Activated T-helper 2 cell treated with anti-CD3 and anti-CD28 coated beads, Interferon-gamma antibody, Interleukin-2, Interleukin-4, amounts not matched to agents 10 μg/mL and 5 μg/mL and 100 μg/mL, durations not matched to agents 14 hours and 24 hours and 36 hours (primary cell): Measurements from ENCODE around the gene EBF3. TPM values are rescaled to one million over a fixed set of nuclear protein-coding genes. Genes with fewer than 3 reads are reported as not detected.

ENCODE experiments used
- DNase-seq: peaks from one replicate; pipeline ENCODE4 v3.0.0; 2021; ENCODE audit warnings: low spot score
- H3K27ac Mint-ChIP-seq: one replicate; pipeline ENCODE4 v1.8.0; 2021; ENCODE audit warnings: mixed read lengths
- H3K27me3 Mint-ChIP-seq: one replicate; pipeline ENCODE4 v1.8.0; 2021; ENCODE audit warnings: low read depth, mixed read lengths
- H3K36me3 Mint-ChIP-seq: one replicate; pipeline ENCODE4 v1.8.0; 2021; ENCODE audit warnings: low read depth, mixed read lengths
- H3K4me1 Mint-ChIP-seq: one replicate; pipeline ENCODE4 v1.8.0; 2021; ENCODE audit warnings: low read depth, mixed read lengths
- H3K4me3 Mint-ChIP-seq: one replicate; pipeline ENCODE4 v1.8.0; 2021; ENCODE audit warnings: low read depth, mild to moderate bottlenecking, moderate library complexity, mixed read lengths
- H3K9me3 Mint-ChIP-seq: one replicate; pipeline ENCODE4 v1.8.0; 2021; ENCODE audit warnings: mixed read lengths
- intact Hi-C: fragments of 100-400 bp; cut with micrococcal nuclease; formaldehyde crosslinking; loops from one replicate; pipeline ENCODE4 v1.15.1; 2023
- total RNA-seq: library from RNA; stranded (reverse); gene quantifications from 2 replicates; pipeline ENCODE4 v1.2.3, GENCODE V29; 2022

Gene EBF3
- total RNA-seq, 1 donor from 2014 or later = not detected

DNA sequence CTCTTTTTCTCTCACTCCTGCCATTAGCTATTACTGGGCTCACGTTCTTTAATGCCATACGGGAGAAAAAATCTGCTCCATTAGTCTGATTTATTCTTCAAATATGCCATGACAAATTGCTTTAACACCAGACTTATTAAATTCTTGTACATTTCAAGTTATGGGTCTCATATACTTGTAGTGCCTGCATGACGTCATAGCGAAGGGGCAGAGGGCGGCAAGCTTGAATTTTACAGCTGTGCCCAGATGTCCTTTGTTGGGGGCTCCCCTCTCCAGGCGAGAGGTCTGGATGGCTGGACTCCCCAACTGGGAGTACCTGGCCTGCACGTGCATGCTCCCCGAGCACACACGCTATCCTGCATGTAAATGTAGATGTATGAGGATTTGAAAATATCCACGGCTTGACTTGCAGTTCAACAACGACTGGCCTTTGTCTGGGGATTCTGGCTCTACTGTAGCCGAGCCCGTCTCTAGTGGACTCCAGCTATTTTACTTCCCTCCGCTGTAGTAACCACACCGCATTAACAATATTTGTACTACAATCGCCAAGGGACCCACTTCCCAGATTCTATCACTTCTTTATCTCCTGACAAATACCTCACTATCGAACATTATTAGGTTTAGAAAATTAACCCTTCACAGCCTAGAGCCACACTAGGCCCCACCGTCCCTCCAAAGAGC is 79.5 kb downstream of the EBF3 start:
- DNase-seq = no peak
- Mint-ChIP-seq H3K27ac (no peak overlapping the region), H3K9me3 (no peaks in the 10 kb centered on the region), H3K4me1 (no peaks in the 10 kb centered on the region), H3K4me3 (no peak overlapping the region), H3K36me3 (no peaks in the 10 kb centered on the region), H3K27me3 (no peaks in the 10 kb centered on the region)
- intact Hi-C loops = no loop called here

DNA sequence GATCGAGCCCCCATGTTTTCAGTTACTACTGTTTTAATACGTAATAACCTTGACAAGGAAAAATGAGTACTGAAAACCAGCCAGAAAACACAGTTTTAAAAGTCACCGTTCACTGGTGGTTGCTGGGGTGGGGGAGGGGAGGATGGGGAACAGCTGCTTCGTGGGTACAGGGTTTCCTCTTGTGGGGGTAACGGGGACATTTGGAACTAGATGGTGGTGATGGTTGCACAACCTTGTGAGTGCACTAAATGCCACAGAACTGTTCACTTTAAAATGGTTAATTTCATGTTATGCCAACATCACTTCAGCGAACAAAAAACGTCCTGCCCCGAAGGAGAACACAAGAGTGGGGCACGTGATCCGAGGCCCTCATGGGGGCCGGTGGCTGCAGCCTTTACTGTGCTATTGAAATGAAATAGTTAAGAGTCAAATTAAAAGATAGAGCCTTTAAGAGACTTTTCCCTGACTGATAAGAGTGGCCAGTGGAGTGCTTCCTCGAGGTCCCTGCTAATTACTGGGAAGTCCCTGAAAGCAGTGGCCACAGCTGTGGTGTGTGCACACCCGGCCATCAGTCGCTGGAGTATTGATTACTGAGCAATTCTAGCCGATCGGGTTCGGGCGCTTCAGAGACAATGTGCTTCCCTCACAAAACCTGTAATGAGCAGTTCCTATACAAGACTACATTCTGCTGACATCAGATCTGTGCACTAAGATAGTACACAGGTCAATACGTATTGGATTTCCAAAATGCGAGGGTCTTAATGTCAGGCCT is 80.3 kb downstream of the EBF3 start:
- Mint-ChIP-seq H3K27me3 (no peaks in the 10 kb centered on the region), H3K4me3 (no peak overlapping the region), H3K4me1 (no peaks in the 10 kb centered on the region), H3K27ac (no peak overlapping the region), H3K36me3 (no peaks in the 10 kb centered on the region), H3K9me3 (no peaks in the 10 kb centered on the region)
- DNase-seq = no peak
- intact Hi-C loops = no loop called here

DNA sequence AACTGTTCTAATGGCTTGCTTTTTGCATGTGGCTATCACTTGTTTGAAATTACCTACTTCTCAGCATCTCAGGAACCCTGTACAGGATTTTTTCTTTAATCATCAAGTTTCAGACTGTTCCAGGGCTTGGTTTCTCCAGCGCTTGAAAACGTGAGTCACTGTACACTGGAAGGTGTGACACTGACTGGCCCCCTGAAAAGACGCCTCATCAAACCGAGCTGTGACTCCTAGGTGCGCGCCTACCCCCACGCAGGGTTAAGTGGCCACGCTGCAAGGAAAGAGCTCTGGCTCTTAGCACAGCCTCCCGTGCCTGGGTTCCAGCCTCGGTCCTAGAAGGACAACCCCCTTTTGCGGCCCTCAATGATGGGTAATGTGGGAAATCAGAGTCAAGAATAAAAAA is 81.0 kb downstream of the EBF3 start:
- H3K27me3 Mint-ChIP-seq = no peaks in the 10 kb centered on the region
- H3K36me3 Mint-ChIP-seq = no peaks in the 10 kb centered on the region
- no peaks in the 10 kb centered on the region for H3K4me1 Mint-ChIP-seq
- H3K9me3 Mint-ChIP-seq = no peaks in the 10 kb centered on the region
- intact Hi-C loops = no loop called here
- DNase-seq = no peak
- H3K27ac Mint-ChIP-seq = no peak overlapping the region
- no peak overlapping the region for H3K4me3 Mint-ChIP-seq

DNA sequence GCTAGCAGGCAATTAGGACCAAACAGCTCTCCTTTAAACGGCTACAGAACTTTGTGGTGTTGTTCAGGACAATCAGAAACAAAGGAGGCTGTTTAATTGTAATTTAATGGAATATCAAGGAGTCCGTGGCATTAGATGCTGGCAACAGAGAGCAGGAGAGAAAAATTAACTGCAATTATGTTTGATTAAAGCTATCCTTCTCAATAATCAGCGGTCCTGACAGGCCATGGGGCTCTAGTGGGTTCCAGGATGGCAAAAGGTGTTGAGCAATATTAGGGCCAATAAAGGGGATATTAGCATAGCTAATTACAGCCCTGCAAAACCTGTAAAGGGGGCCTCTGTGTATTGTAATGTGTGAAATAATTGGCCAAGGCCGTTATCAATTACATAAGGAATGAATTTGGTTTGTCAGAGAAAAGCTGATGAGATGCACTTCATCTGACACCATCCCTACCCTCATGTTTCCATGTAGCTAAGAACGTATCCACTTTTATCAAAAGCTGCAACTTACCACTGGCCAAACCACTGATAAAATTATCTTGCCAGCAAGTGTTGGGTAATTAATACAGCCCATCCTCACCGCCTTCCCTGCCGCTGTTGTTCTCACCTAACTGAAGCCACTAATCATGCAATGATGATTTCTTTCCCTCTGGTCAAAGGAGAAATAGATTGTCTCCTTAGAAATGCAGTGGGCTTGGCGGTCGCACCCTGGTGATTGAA is 81.6 kb downstream of the EBF3 start:
- H3K4me3 Mint-ChIP-seq = no peak overlapping the region
- no peaks in the 10 kb centered on the region for H3K36me3 Mint-ChIP-seq
- H3K4me1 Mint-ChIP-seq = no peaks in the 10 kb centered on the region
- DNase-seq = no peak
- no peak overlapping the region for H3K27ac Mint-ChIP-seq
- no peaks in the 10 kb centered on the region for H3K9me3 Mint-ChIP-seq
- no peaks in the 10 kb centered on the region for H3K27me3 Mint-ChIP-seq
- intact Hi-C loops = no loop called here

DNA sequence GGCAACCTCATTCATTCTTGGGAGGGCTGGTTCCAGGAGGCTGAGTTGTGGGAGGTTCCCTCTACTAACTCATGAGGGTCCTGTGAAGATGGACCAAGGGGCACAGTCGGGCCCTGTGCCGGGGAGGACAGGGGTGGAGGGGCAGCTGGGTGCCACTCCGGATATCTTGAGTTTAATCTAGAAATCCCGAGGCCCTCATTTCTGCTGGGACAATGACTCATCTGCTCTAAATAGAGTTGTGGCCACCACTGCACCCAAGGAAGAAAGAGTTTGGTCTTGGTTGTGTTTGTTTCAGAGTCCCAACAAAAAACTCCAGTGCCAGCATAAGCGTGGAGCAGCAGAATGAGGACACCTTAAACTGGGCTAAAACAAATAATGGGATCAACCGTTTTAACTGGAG is 82.4 kb downstream of the EBF3 start:
- Mint-ChIP-seq H3K27ac (no peak overlapping the region), H3K27me3 (no peaks in the 10 kb centered on the region), H3K9me3 (no peaks in the 10 kb centered on the region), H3K4me1 (no peaks in the 10 kb centered on the region), H3K4me3 (no peak overlapping the region), H3K36me3 (no peaks in the 10 kb centered on the region)
- no peak for DNase-seq
- intact Hi-C loops = no loop called here

DNA sequence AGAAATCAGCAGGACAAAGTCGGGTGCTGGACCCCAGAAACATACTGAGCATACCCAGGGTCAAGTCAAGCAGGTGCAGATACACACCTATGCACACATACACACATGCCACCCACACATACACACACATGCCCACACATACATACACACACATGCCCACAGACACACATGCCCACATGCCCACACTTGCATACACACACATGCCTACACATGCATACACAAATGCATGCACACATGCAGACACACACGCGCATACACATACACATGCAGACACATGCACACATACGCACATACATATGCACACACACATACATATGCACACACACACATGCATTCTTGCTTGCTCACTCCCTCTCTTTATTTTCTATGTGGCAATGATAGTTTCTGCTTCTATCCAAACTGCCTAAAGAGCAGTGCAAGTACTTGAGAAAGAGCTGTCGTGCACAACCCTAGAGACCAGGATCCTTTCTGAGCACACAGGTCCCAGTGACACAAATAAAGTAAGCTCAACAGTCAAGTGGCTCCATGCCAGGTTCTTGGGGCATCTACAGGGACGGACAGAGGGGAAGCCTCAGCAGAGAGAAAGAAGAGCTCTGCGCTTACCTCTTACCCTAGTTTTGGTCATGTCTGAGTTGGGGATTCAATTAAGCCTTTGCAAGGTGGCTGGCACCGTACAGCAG is 83.7 kb downstream of the EBF3 start:
- H3K36me3 Mint-ChIP-seq = no peaks in the 10 kb centered on the region
- no peak for DNase-seq
- H3K4me1 Mint-ChIP-seq = no peaks in the 10 kb centered on the region
- H3K9me3 Mint-ChIP-seq = no peaks in the 10 kb centered on the region
- no peaks in the 10 kb centered on the region for H3K27me3 Mint-ChIP-seq
- no peak overlapping the region for H3K4me3 Mint-ChIP-seq
- no peak overlapping the region for H3K27ac Mint-ChIP-seq
- intact Hi-C loops = no loop called here

DNA sequence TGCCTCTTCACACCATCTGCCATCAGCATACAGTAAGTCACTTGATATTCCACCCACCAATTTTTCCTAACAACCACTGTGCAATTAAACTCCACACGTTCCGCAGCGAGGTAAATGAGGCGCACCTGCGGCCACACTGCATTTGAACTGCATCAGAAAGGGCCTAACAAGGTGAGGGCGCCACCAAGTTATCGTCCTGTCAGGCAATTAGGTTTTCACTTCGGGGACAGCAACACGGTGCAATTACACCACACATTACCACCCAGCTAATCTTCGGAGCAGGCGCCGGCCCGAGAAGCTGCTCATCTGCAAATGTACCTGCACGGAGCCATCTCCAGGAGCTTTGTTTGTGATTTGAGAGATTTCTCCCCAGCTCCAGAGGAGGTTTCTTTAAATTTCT is 84.4 kb downstream of the EBF3 start:
- Mint-ChIP-seq H3K27ac (no peak overlapping the region), H3K4me3 (no peak overlapping the region), H3K4me1 (no peaks in the 10 kb centered on the region), H3K9me3 (no peaks in the 10 kb centered on the region), H3K36me3 (no peaks in the 10 kb centered on the region), H3K27me3 (no peaks in the 10 kb centered on the region)
- DNase-seq = no peak
- intact Hi-C loops = loop anchor here (5.0 kb wide), 1 partner anchor 248 kb away; no protein-coding TSS in a partner anchor

DNA sequence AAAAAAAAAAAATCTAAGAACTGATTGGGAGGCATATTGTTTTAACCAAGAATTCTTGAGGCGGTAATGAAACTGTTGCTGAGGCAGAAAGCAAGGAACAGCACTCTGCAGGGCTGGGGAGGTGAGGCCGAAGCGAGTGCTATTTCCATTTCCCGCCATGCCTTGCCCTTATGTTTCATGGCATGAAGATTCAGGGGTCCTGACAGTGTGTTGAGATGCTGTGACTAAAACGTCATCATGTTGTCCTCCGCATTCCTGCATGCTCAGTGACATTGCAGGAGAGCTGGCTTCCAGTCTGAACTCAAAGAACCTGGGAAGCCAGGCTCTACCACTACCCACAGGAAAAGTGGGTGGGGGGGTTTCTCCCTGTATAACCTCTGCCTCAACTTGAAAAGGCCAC is 85.2 kb downstream of the EBF3 start:
- no peak for DNase-seq
- no peak overlapping the region for H3K4me3 Mint-ChIP-seq
- no peaks in the 10 kb centered on the region for H3K9me3 Mint-ChIP-seq
- intact Hi-C loops = loop anchor here (5.0 kb wide), 1 partner anchor 248 kb away; no protein-coding TSS in a partner anchor
- H3K4me1 Mint-ChIP-seq = no peaks in the 10 kb centered on the region
- no peaks in the 10 kb centered on the region for H3K36me3 Mint-ChIP-seq
- H3K27me3 Mint-ChIP-seq = no peaks in the 10 kb centered on the region
- H3K27ac Mint-ChIP-seq = no peak overlapping the region

DNA sequence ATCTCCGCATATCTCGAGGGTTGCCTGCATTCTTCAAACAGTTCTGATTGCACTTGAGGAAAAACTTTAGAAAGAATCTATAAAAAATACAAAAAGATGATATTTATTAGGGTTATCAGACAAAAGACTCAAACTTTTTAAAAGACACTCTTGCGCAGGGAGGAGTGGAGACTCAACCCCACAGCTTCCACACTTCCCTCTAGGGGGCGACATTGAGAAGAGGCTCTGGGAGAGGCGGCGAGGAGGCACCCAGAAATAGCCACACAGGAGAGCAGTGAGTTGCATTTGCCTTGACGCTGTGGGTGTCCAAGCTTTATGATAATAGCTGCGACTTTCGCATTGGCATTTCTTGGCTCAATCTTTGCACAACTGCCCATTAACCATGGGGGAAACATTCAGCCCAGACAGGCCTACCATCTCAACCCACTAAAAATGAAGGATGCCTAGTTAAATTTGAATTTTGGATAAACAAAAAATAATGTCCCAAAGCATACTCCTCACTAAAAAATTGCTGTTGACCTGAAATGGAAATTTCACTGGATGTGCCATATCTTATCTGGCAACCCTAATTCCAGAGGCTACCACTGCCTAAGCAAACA is 86.2 kb downstream of the EBF3 start:
- no peaks in the 10 kb centered on the region for H3K27me3 Mint-ChIP-seq
- no peaks in the 10 kb centered on the region for H3K9me3 Mint-ChIP-seq
- no peaks in the 10 kb centered on the region for H3K36me3 Mint-ChIP-seq
- intact Hi-C loops = loop anchor here (5.0 kb wide), 1 partner anchor 249 kb away; no protein-coding TSS in a partner anchor
- no peak overlapping the region for H3K27ac Mint-ChIP-seq
- H3K4me1 Mint-ChIP-seq = no peaks in the 10 kb centered on the region
- no peak overlapping the region for H3K4me3 Mint-ChIP-seq
- DNase-seq = no peak

DNA sequence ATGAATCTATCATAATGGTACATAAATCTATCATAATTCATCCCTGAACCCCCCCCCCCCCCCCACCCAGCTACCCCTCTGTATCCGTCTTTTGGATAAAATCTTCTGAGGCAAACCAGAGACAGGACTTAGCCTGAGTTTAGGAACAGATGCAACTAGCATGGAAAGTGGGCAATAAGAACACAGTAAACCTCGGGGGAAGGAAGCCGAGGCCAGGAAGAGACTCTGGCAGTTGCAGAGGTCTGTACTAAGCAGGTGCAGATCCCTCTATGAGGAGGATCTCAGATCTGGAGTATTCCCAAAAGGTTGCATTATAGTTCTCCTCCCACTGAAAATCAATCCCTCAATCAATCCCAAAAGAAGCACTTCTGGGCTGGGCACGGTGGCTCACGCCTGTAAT is 87.2 kb downstream of the EBF3 start:
- no peak for DNase-seq
- no peak overlapping the region for H3K27ac Mint-ChIP-seq
- no peaks in the 10 kb centered on the region for H3K27me3 Mint-ChIP-seq
- intact Hi-C loops = loop anchor here (5.0 kb wide), 1 partner anchor 250 kb away; no protein-coding TSS in a partner anchor
- H3K9me3 Mint-ChIP-seq = no peaks in the 10 kb centered on the region
- no peak overlapping the region for H3K4me3 Mint-ChIP-seq
- no peaks in the 10 kb centered on the region for H3K4me1 Mint-ChIP-seq
- no peaks in the 10 kb centered on the region for H3K36me3 Mint-ChIP-seq

DNA sequence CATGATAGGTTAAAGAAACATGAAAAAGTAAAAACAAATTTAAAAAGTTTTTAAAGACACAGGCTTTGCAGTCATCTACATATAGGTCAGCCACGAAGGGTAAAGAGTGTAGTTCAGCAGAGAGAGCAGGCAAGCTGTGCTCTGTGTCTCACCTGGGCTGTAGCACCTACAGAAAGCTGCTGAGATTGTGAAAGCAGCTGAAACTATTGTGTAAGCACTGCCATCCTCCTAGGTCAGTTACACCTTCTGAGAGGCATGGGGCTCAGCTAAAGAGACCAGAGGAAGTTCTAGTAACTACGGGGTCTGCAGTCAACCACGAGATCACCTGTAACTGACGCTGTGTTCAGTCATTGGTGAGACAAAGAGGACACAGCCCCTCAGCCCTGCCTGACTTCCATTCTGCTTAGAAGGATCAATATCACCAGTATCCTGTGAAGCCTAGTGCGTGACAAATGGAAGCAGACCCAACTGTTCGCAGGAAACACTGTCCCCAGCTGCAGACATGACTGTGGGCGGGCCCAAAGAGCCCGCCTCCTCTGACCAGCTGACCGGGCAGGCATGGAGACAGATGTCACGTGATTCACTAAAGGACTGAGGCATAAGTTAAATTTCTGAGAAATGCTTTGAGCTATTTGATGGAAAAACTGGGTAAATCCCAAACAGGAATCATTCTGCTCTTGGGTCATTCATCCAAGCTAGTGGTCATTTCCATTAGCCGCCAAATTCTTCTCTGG is 87.9 kb downstream of the EBF3 start:
- intact Hi-C loops = loop anchor here (5.0 kb wide), 1 partner anchor 251 kb away; no protein-coding TSS in a partner anchor
- no peak for DNase-seq
- Mint-ChIP-seq H3K4me3 (no peak overlapping the region), H3K27ac (no peak overlapping the region), H3K4me1 (no peaks in the 10 kb centered on the region), H3K27me3 (no peaks in the 10 kb centered on the region), H3K36me3 (no peaks in the 10 kb centered on the region), H3K9me3 (no peaks in the 10 kb centered on the region)

DNA sequence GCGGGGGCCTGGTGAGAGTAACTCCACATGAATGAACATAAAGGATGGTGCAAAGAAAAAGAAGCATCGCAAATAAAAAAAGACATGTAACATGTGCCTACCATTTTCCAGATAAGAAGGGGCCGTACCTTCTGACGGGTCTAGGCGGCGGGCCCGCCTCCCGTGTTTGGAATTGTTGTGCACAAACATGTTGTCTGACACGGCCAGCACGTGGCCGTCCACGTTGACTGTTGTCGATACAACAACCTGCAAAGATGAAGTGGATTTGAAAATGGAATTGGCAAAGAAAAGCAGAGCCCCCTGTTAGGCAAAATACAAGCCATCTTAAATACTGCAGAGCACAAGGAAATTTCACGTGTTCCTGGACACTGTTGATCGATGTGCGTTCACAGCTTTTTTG is 90.7 kb downstream of the EBF3 start:
- Mint-ChIP-seq H3K27me3 (no peaks in the 10 kb centered on the region), H3K9me3 (no peaks in the 10 kb centered on the region), H3K36me3 (no peaks in the 10 kb centered on the region), H3K4me1 (no peaks in the 10 kb centered on the region), H3K27ac (no peak overlapping the region), H3K4me3 (no peak overlapping the region)
- intact Hi-C loops = no loop called here
- DNase-seq = no peak
